ENCODE results near the gene FAF1. TPM values are rescaled to one million over a fixed set of nuclear protein-coding genes. Genes with fewer than 3 reads are reported as not detected.

Gene FAF1
- total RNA-seq, 1 experiment from 2014 or later, result 14.7 TPM

DNA sequence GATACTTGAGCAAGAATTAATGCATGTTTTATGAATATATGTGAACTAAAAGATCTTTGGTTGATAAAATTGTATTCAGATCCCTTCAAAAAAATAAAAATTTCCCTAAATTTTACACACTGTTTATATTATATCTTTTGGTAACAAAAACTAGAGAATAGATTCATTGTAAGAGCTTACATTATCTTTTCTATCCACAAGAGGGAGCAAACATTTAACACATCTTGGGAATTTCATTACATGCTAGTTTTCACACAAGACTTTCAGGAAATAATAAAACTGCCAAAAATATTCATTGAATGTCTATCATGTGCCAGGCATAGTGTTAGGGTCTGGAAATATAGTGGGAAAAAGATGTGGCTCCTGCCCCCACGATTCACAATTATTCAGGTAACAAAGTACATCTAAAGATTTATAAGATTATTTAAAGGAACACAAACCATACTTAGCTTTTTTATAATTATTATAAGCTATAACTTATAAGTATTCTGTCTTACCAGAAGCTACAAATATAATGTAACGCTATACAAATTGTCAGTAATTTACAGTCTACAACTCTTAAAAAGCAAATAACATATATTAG is 30.6 kb downstream of the FAF1 start:
- Histone ChIP-seq H3K36me3 (ENCODE audit: low read depth, low read length) (peaks cover 8% of the 10 kb centered on the region), H3K27ac (ENCODE audit: low read length) (no peak overlapping the region), H3K9me3 (ENCODE audit: low read length) (no peaks in the 10 kb centered on the region), H3F3A (ENCODE audit: low read length, unreplicated experiment) (no peaks in the 10 kb centered on the region), H3K4me1 (ENCODE audit: insufficient read depth, low read length) (no peaks in the 10 kb centered on the region), H4K20me1 (ENCODE audit: low read length) (peaks cover 10% of the 10 kb centered on the region), H3K79me2 (ENCODE audit: low read length) (peaks cover 84% of the 10 kb centered on the region), H3K27me3 (ENCODE audit: low read length) (no peaks in the 10 kb centered on the region), H3K9ac (ENCODE audit: low read length) (no peak overlapping the region), H2AFZ (ENCODE audit: low read length) (no peak overlapping the region), H3K4me3 (ENCODE audit: low read length) (no peak overlapping the region), H3K9me2 (replicated peaks; ENCODE audit: low read length) (no peaks in the 10 kb centered on the region), H3K4me2 (ENCODE audit: low read length) (no peak overlapping the region)
- POLR2A ChIA-PET (ENCODE audit: unreplicated experiment), result interaction anchor here (0.6 kb wide), 1 partner anchor 133 kb away, joined by 4 read pairs; no protein-coding TSS in a partner anchor
- BruUV-seq (replicated peaks), result no TSS peak
- intact Hi-C loops (cut with micrococcal nuclease), result loop anchor here (1.0 to 5.0 kb wide), 3 partner anchors 118 to 260 kb away; no protein-coding TSS in a partner anchor
- ATAC-seq, result no peak
- CTCF ChIA-PET, result interaction anchor here (0.5 to 1.8 kb wide), 7 partner anchors 19 to 155 kb away, joined by 3 to 10 read pairs (median 3); partner anchors contain the start of gene FAF1
- TF ChIP-seq CTCF (conservative IDR thresholded peaks at IDR 0.05; ENCODE audit: low read depth, low read length) (peak; percentile 78), EZH2phosphoT487 (IDR thresholded peaks at IDR 0.05; ENCODE audit: borderline replicate concordance, low read length) (no peak)
- peak; percentile 64 for DNase-seq

DNA sequence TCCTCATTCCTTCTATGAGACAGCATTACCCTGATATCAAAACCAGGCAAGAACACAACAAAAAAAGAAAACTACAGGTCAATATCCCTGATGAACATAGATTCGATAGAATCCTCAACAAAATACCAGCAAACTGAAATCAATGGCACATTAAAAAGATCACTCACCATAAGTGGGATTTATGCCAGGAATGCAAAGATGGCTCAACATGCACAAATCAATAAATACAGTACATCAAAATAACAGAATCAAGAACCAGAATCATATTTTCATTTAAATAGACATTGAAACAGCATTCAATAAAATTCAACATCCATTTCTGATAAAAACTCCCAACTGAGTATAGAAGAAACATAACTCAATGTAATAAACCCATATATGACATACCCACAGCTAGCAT is 36.5 kb downstream of the FAF1 start:
- H3K4me2 ChIP-seq (ENCODE audit: low read length), result no peak overlapping the region
- intact Hi-C loops (cut with micrococcal nuclease), result no loop called here
- no peak overlapping the region for H3K9ac ChIP-seq (ENCODE audit: low read length)
- DNase-seq, result no peak
- peaks cover 4% of the 10 kb centered on the region; the same call in 1 of the 2 replicates for H3K36me3 ChIP-seq (ENCODE audit: low read depth, low read length)
- TF ChIP-seq CTCF (conservative IDR thresholded peaks at IDR 0.05; ENCODE audit: low read depth, low read length), result no peak
- TF ChIP-seq EZH2phosphoT487 (IDR thresholded peaks at IDR 0.05; ENCODE audit: borderline replicate concordance, low read length), result no peak
- no peak for TF ChIP-seq EZH2 (IDR thresholded peaks at IDR 0.05; ENCODE audit: low read length, unreplicated experiment)
- no peak overlapping the region for H3K27ac ChIP-seq (ENCODE audit: low read length)
- ChIA-PET POLR2A (ENCODE audit: unreplicated experiment) (no interaction called here), CTCF (no interaction called here)
- H3K79me2 ChIP-seq (ENCODE audit: low read length), result peaks cover 97% of the 10 kb centered on the region
- H3K4me1 ChIP-seq (ENCODE audit: insufficient read depth, low read length), result no peaks in the 10 kb centered on the region
- H3K9me2 ChIP-seq (replicated peaks; ENCODE audit: low read length), result no peaks in the 10 kb centered on the region
- H2AFZ ChIP-seq (ENCODE audit: low read length), result no peak overlapping the region
- no peaks in the 10 kb centered on the region for H4K20me1 ChIP-seq (ENCODE audit: low read length)
- H3K27me3 ChIP-seq (ENCODE audit: low read length), result no peaks in the 10 kb centered on the region
- no TSS peak for BruUV-seq (replicated peaks)
- no peak for ATAC-seq
- no peaks in the 10 kb centered on the region for H3F3A ChIP-seq (ENCODE audit: low read length, unreplicated experiment)
- no peaks in the 10 kb centered on the region for H3K9me3 ChIP-seq (ENCODE audit: low read length)
- H3K4me3 ChIP-seq (ENCODE audit: low read length), result no peak overlapping the region

DNA sequence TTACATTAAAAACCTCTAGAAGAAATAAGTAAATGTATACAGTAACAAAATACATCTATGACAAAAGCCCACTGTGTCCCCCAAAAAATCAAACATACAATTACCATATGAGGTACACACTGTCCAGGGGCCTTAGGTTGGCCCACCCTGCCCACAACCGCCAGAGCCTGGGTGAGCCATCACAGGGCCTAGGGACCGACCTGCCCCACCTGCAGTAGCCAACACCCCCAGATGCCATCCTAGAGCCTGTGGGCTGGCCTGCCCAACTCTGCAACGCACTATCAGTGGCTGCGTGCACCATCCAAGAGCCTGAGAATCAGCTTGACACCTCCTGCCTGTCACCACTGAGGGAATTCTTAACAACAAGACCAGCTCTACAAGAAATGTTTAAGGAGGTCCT is 39.0 kb downstream of the FAF1 start:
- Histone ChIP-seq H3K27ac (ENCODE audit: low read length) (no peak overlapping the region), H3K4me2 (ENCODE audit: low read length) (no peak overlapping the region), H3K4me1 (ENCODE audit: insufficient read depth, low read length) (no peaks in the 10 kb centered on the region), H3K36me3 (ENCODE audit: low read depth, low read length) (no peaks in the 10 kb centered on the region), H3K4me3 (ENCODE audit: low read length) (no peak overlapping the region), H2AFZ (ENCODE audit: low read length) (no peak overlapping the region), H3K9me2 (replicated peaks; ENCODE audit: low read length) (no peaks in the 10 kb centered on the region), H3K9me3 (ENCODE audit: low read length) (no peaks in the 10 kb centered on the region), H3K79me2 (ENCODE audit: low read length) (peaks cover 92% of the 10 kb centered on the region), H4K20me1 (ENCODE audit: low read length) (no peaks in the 10 kb centered on the region; the same call in 1 of the 2 replicates), H3K9ac (ENCODE audit: low read length) (no peak overlapping the region), H3F3A (ENCODE audit: low read length, unreplicated experiment) (no peaks in the 10 kb centered on the region), H3K27me3 (ENCODE audit: low read length) (no peaks in the 10 kb centered on the region)
- intact Hi-C loops (cut with micrococcal nuclease), result no loop called here
- POLR2A ChIA-PET (ENCODE audit: unreplicated experiment), result no interaction called here
- ATAC-seq (no peak), DNase-seq (no peak)
- BruUV-seq (replicated peaks), result no TSS peak
- TF ChIP-seq EZH2 (IDR thresholded peaks at IDR 0.05; ENCODE audit: low read length, unreplicated experiment), result no peak
- TF ChIP-seq CTCF (conservative IDR thresholded peaks at IDR 0.05; ENCODE audit: low read depth, low read length), result no peak
- TF ChIP-seq EZH2phosphoT487 (IDR thresholded peaks at IDR 0.05; ENCODE audit: borderline replicate concordance, low read length), result no peak
- CTCF ChIA-PET, result no interaction called here

All from PC-3 (cell line).